Endothelial cell of umbilical vein (primary cell): Measurements from ENCODE around the gene DENND1A. TPM values are rescaled to one million over a fixed set of nuclear protein-coding genes. Genes with fewer than 3 reads are reported as not detected.

ENCODE experiments used
- BruUV-seq: library from RNA; stranded (reverse); fragments of 400-500 nt; replicated peaks from 2 replicates; lab custom pipeline; 2021; lab: Mats Ljungman, UMichigan
- CTCF ChIA-PET: fragments of 300-600, 350-600 bp; sonication (Branson Sonifier 250); formaldehyde crosslinking; loops from one replicate; lab custom pipeline; 2021; ENCODE audit warnings: antibody characterized with exemption, inconsistent platforms; lab: Charles Lee
- POLR2A ChIA-PET: fragments of 300-600, 350-600 bp; sonication (Branson Sonifier 250); formaldehyde crosslinking; loops from one replicate; lab custom pipeline; 2021; ENCODE audit warnings: antibody characterized with exemption, inconsistent platforms; lab: Charles Lee
- DNase-seq: peaks from one replicate; pipeline ENCODE4 v3.0.0-alpha.2; 2011; ENCODE audit warnings: low read depth, low spot score
- FAIRE-seq: peaks from 2 replicates; lab custom pipeline; 2011; peaks lifted over from hg19 to GRCh38; lab: Jason Lieb, UNC
- H2AFZ ChIP-seq: 2 replicates; pipeline ENCODE4 v1.6.0; 2012; ENCODE audit warnings: low read depth, low read length, control low read depth, inconsistent platforms
- H3K27ac ChIP-seq: 2 replicates; pipeline ENCODE4 v1.5.1; 2011; ENCODE audit warnings: low read depth, mild to moderate bottlenecking, control low read depth, low read length, moderate library complexity; ENCODE audit not compliant: insufficient read depth
- H3K27me3 ChIP-seq, 2 experiments: 2 replicates each; pipeline versions ENCODE4 v1.6.0 to v1.6.1; 2011; ENCODE audit warnings: low read length in 2 of 2, mixed read lengths in 1 of 2; ENCODE audit not compliant: control insufficient read depth in 2 of 2, insufficient read depth in 2 of 2
- H3K36me3 ChIP-seq, 2 experiments: 2 replicates in 1 of 2; 3 replicates in 1 of 2; pipeline ENCODE4 v1.5.1; 2011; ENCODE audit warnings: low read length in 2 of 2, mild to moderate bottlenecking in 1 of 2, moderate library complexity in 1 of 2; ENCODE audit not compliant: control insufficient read depth in 2 of 2, insufficient read depth in 2 of 2; ENCODE audit errors: extremely low read depth in 1 of 2
- H3K4me1 ChIP-seq: 3 replicates; pipeline ENCODE4 v1.5.1; 2011; ENCODE audit warnings: mild to moderate bottlenecking, low read length; ENCODE audit not compliant: control insufficient read depth, insufficient read depth; ENCODE audit errors: extremely low read depth
- H3K4me2 ChIP-seq: 2 replicates; pipeline ENCODE4 v1.6.1; 2011; ENCODE audit warnings: low read length, control low read depth, mixed read lengths; ENCODE audit not compliant: insufficient read depth
- H3K4me3 ChIP-seq, 3 experiments: fragments of 200-600 bp in 1 of 3; sonication (generic), shearing (Covaris generic) in 1 of 3; replicated peaks in 1 of 3; 2 replicates each; pipeline ENCODE4 v1.5.1; 2011 to 2016; ENCODE audit warnings: control low read depth in 3 of 3, low read length in 3 of 3, mild to moderate bottlenecking in 2 of 3, inconsistent platforms in 1 of 3, low read depth in 1 of 3, moderate library complexity in 1 of 3; ENCODE audit not compliant: insufficient read depth in 1 of 3
- H3K79me2 ChIP-seq: 2 replicates; pipeline ENCODE4 v1.6.0; 2012; ENCODE audit warnings: low read length, inconsistent platforms; ENCODE audit not compliant: control insufficient read depth, insufficient read depth
- H3K9ac ChIP-seq: replicated peaks from 2 replicates; pipeline ENCODE3; 2011; ENCODE audit warnings: low read length, control low read depth; ENCODE audit not compliant: insufficient read depth; ENCODE audit errors: extremely low read depth
- H3K9me1 ChIP-seq: replicated peaks from 3 replicates; pipeline ENCODE4 v1.6.0; 2011; ENCODE audit warnings: mild to moderate bottlenecking, low read length; ENCODE audit not compliant: control insufficient read depth, insufficient read depth; ENCODE audit errors: extremely low read depth
- H3K9me3 ChIP-seq: replicated peaks from 2 replicates; pipeline ENCODE4 v1.5.1; 2012; ENCODE audit warnings: low read length, inconsistent platforms; ENCODE audit not compliant: control insufficient read depth, insufficient read depth
- H4K20me1 ChIP-seq: replicated peaks from 2 replicates; pipeline ENCODE3; 2011; ENCODE audit warnings: mild to moderate bottlenecking, low read length; ENCODE audit not compliant: control insufficient read depth, insufficient read depth; ENCODE audit errors: extremely low read depth
- EZH2 ChIP-seq: IDR thresholded peaks from 2 replicates; pipeline ENCODE4 v1.6.1; 2012; ENCODE audit warnings: borderline replicate concordance, low read depth, mild to moderate bottlenecking, moderate library complexity, low read length, inconsistent platforms; ENCODE audit not compliant: severe bottlenecking
- FOS ChIP-seq: IDR thresholded peaks from 2 replicates; pipeline ENCODE4 v1.6.1; 2011; ENCODE audit warnings: mild to moderate bottlenecking, low read length, moderate library complexity, borderline replicate concordance; ENCODE audit not compliant: insufficient read depth
- GATA2 ChIP-seq: IDR thresholded peaks from 2 replicates; pipeline ENCODE4 v1.7.0; 2011; ENCODE audit warnings: low read depth, mild to moderate bottlenecking, moderate library complexity, mixed read lengths, low read length; ENCODE audit not compliant: insufficient read length, insufficient read depth
- JUN ChIP-seq: IDR thresholded peaks from 2 replicates; pipeline ENCODE4 v1.6.1; 2011; ENCODE audit warnings: borderline replicate concordance, low read depth; ENCODE audit not compliant: insufficient read length, insufficient read depth
- MYC ChIP-seq: IDR thresholded peaks from one replicate; pipeline ENCODE4 v1.6.1; 2011; ENCODE audit warnings: mild to moderate bottlenecking, low read depth, low read length
- POLR2A ChIP-seq: IDR thresholded peaks from 2 replicates; pipeline ENCODE4 v1.6.1; 2012; ENCODE audit warnings: low read depth, mild to moderate bottlenecking, control low read depth, low read length
- POLR2AphosphoS5 ChIP-seq: IDR thresholded peaks from 2 replicates; pipeline ENCODE4 v1.6.1; 2012; ENCODE audit warnings: low read depth, mild to moderate bottlenecking, control low read depth, low read length, moderate library complexity; ENCODE audit not compliant: insufficient read depth
- dilution Hi-C: fragments of 300-500 bp; cut with MboI; formaldehyde crosslinking; loops from one replicate; pipeline ENCODE4 v1.15.0; 2019; ENCODE audit warnings: low sequenced_read_pairs; ENCODE audit not compliant: extremely low pct_ligation_motif_present
- intact Hi-C: fragments of 100-400 bp; cut with micrococcal nuclease; formaldehyde crosslinking; loops from one replicate; pipeline ENCODE4 v1.10.0; 2022
- polyA plus RNA-seq, 4 experiments: library from polyadenylated mRNA; depleted of rRNA in 3 of 4; stranded (reverse) in 3 of 4; unstranded in 1 of 4; fragments of >200 nt; gene quantifications; 2 replicates each; pipeline versions ENCODE4 v1.2.1 to v1.2.3, GENCODE V29; 2011 to 2012; ENCODE audit warnings: missing spikeins in 1 of 4
- total RNA-seq: library from RNA; stranded (reverse); gene quantifications from 2 replicates; pipeline ENCODE4 v1.2.3, GENCODE V29; 2021
- TF ChIP-seq, protein P1 (sequence below), 2 donors: IDR thresholded peaks; 1 replicate in 1 of 2; 2 replicates in 1 of 2; pipeline ENCODE4 v1.5.1; 2011; ENCODE audit warnings: low read length in 2 of 2, mild to moderate bottlenecking in 2 of 2, moderate library complexity in 2 of 2, control low read depth in 1 of 2, inconsistent platforms in 1 of 2, low read depth in 1 of 2; ENCODE audit not compliant: insufficient read depth in 1 of 2; ENCODE audit errors: extremely low read depth in 1 of 2
- TF ChIP-seq, protein P2 (sequence below): IDR thresholded peaks from 2 replicates; pipeline ENCODE4 v1.6.1; 2011; ENCODE audit not compliant: insufficient read depth, insufficient read length

DENND1A gene
- total and polyA plus RNA-seq, 2 donors (not counting 3 experiments of a cell fraction or from before 2014, with no cell fraction given): 18.5 to 24.5 TPM

DNA sequence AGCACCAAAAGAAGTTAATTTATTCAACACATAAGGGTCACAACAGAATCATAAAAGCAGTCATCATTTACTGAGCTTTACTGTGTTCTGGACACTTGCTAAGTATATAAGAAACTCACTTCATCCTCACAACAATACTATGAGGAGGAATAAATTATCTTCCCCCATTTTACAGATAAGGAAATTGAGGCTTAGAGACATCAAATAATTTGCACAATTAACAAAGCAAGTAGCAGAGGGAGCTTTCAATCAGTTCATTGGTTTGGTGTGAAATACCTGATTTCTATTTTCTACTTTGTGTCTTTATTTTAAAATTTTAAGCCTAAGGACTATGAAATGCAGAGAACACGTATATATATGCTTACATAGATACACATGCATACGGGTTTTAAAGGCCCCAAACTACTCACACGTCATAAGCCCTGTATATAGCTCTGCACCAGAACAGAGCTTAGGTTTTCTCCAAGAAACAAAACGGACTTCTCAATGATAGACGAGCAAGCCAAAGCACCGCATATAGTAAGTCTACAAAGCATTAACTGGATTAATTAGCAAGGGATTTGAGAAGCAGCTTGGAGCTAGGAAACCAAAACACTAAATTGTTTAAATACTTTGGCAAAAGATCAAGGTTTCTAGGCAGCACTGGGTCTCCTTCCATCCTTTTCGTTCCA, 95.6 kb downstream of the DENND1A start:
- intact Hi-C loops (no loop called here), dilution Hi-C loops (no loop called here)
- Histone ChIP-seq H3K4me3 (no peak overlapping the region), H3K27me3 (no peaks in the 10 kb centered on the region), H3K9me3 (no peaks in the 10 kb centered on the region), H3K9me1 (no peaks in the 10 kb centered on the region), H3K27ac (no peak overlapping the region), H2AFZ (no peak overlapping the region), H3K79me2 (peaks cover 2% of the 10 kb centered on the region), H3K4me1 (peaks cover 10% of the 10 kb centered on the region), H3K9ac (no peak overlapping the region), H4K20me1 (no peaks in the 10 kb centered on the region), H3K4me2 (peak overlapping the region; percentile 70), H3K36me3 (no peaks in the 10 kb centered on the region)
- BruUV-seq: no TSS peak
- DNase-seq (no peak), FAIRE-seq (no peak)
- TF ChIP-seq MYC: no peak
- TF ChIP-seq, protein P1, sequence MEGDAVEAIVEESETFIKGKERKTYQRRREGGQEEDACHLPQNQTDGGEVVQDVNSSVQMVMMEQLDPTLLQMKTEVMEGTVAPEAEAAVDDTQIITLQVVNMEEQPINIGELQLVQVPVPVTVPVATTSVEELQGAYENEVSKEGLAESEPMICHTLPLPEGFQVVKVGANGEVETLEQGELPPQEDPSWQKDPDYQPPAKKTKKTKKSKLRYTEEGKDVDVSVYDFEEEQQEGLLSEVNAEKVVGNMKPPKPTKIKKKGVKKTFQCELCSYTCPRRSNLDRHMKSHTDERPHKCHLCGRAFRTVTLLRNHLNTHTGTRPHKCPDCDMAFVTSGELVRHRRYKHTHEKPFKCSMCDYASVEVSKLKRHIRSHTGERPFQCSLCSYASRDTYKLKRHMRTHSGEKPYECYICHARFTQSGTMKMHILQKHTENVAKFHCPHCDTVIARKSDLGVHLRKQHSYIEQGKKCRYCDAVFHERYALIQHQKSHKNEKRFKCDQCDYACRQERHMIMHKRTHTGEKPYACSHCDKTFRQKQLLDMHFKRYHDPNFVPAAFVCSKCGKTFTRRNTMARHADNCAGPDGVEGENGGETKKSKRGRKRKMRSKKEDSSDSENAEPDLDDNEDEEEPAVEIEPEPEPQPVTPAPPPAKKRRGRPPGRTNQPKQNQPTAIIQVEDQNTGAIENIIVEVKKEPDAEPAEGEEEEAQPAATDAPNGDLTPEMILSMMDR (IDR thresholded peaks at IDR 0.05; ENCODE audit: extremely low read depth in 1 of 2, insufficient read depth in 1 of 2, low read depth in 1 of 2, low read length in 2 of 2): no peak
- no peak for TF ChIP-seq POLR2AphosphoS5
- TF ChIP-seq GATA2: no peak
- TF ChIP-seq, protein P2, sequence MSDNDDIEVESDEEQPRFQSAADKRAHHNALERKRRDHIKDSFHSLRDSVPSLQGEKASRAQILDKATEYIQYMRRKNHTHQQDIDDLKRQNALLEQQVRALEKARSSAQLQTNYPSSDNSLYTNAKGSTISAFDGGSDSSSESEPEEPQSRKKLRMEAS: no peak
- TF ChIP-seq FOS: no peak
- TF ChIP-seq EZH2: no peak
- no peak for TF ChIP-seq POLR2A
- no peak for TF ChIP-seq JUN
- ChIA-PET POLR2A (no interaction called here), CTCF (interaction anchor here (0.6 to 1.4 kb wide), 8 partner anchors 8 to 207 kb away, joined by 3 to 4 read pairs (median 3); no protein-coding TSS in a partner anchor)
